H9 (cell line): ENCODE data around the gene SOD3. TPM values are rescaled to one million over a fixed set of nuclear protein-coding genes. Genes with fewer than 3 reads are reported as not detected.

ENCODE experiments used
- DNase-seq: peaks from one replicate; pipeline ENCODE4 v3.0.0-alpha.2; 2017
- H2AFZ ChIP-seq: one replicate; pipeline ENCODE4 v1.6.1; 2013; ENCODE audit warnings: mild to moderate bottlenecking, low read length, control low read depth, moderate library complexity
- H2AK5ac ChIP-seq: 2 replicates; pipeline ENCODE4 v1.6.1; 2013; ENCODE audit warnings: low read length, control low read depth, mixed read lengths; ENCODE audit not compliant: insufficient read length
- H2BK120ac ChIP-seq: one replicate; pipeline ENCODE4 v1.6.1; 2013; ENCODE audit warnings: low read depth, mild to moderate bottlenecking, low read length, control low read depth, inconsistent platforms; ENCODE audit not compliant: poor library complexity, severe bottlenecking
- H2BK12ac ChIP-seq: 2 replicates; pipeline ENCODE4 v1.6.1; 2013; ENCODE audit warnings: low read length, control low read depth, mixed read lengths, low read depth; ENCODE audit not compliant: insufficient read length
- H2BK15ac ChIP-seq: 2 replicates; pipeline ENCODE4 v1.6.1; 2013; ENCODE audit warnings: low read depth, low read length, control low read depth
- H2BK20ac ChIP-seq: one replicate; pipeline ENCODE4 v1.6.1; 2013; ENCODE audit warnings: low read depth, mild to moderate bottlenecking, low read length, control low read depth, inconsistent platforms; ENCODE audit not compliant: poor library complexity, severe bottlenecking
- H2BK5ac ChIP-seq: 2 replicates; pipeline ENCODE4 v1.6.1; 2013; ENCODE audit warnings: low read length, control low read depth, mixed read lengths; ENCODE audit not compliant: insufficient read length
- H3K14ac ChIP-seq: 2 replicates; pipeline ENCODE4 v1.6.1; 2013; ENCODE audit warnings: low read length, control low read depth; ENCODE audit not compliant: insufficient read depth
- H3K18ac ChIP-seq: 2 replicates; pipeline ENCODE4 v1.6.1; 2013; ENCODE audit warnings: low read depth, mild to moderate bottlenecking, mixed read lengths, low read length, control low read depth; ENCODE audit not compliant: insufficient read length
- H3K23ac ChIP-seq: 2 replicates; pipeline ENCODE4 v1.6.1; 2013; ENCODE audit warnings: low read length, control low read depth, mixed read lengths, low read depth; ENCODE audit not compliant: insufficient read length
- H3K23me2 ChIP-seq: 2 replicates; pipeline ENCODE4 v1.6.1; 2013; ENCODE audit warnings: low read depth, mild to moderate bottlenecking, mixed read lengths, low read length, control low read depth; ENCODE audit not compliant: insufficient read length, poor library complexity, severe bottlenecking
- H3K27ac ChIP-seq: 2 replicates; pipeline ENCODE4 v1.5.1; 2013; ENCODE audit warnings: low read length, control low read depth, mixed read lengths, low read depth; ENCODE audit not compliant: insufficient read length
- H3K27me3 ChIP-seq: 2 replicates; pipeline ENCODE4 v1.6.1; 2013; ENCODE audit warnings: low read length, control low read depth, inconsistent platforms; ENCODE audit not compliant: insufficient read depth
- H3K4ac ChIP-seq: 2 replicates; pipeline ENCODE4 v1.6.1; 2013; ENCODE audit warnings: low read depth, mild to moderate bottlenecking, control low read depth, inconsistent platforms, low read length, moderate library complexity
- H3K4me1 ChIP-seq: 2 replicates; pipeline ENCODE4 v1.6.1; 2013; ENCODE audit warnings: low read length, control low read depth, inconsistent platforms; ENCODE audit not compliant: insufficient read depth
- H3K4me2 ChIP-seq: 2 replicates; pipeline ENCODE4 v1.6.1; 2013; ENCODE audit warnings: low read length, control low read depth, mixed read lengths; ENCODE audit not compliant: insufficient read length, insufficient read depth
- H3K56ac ChIP-seq: 2 replicates; pipeline ENCODE4 v1.6.1; 2013; ENCODE audit warnings: low read depth, mild to moderate bottlenecking, mixed read lengths, low read length, control low read depth; ENCODE audit not compliant: insufficient read length
- H3K79me1 ChIP-seq: 2 replicates; pipeline ENCODE4 v1.6.1; 2013; ENCODE audit warnings: low read depth, mild to moderate bottlenecking, moderate library complexity, low read length, control low read depth, inconsistent platforms; ENCODE audit not compliant: insufficient read depth, poor library complexity, severe bottlenecking
- H3K79me2 ChIP-seq: 2 replicates; pipeline ENCODE4 v1.6.1; 2013; ENCODE audit warnings: low read length, control low read depth, inconsistent platforms; ENCODE audit not compliant: insufficient read depth
- H3K9ac ChIP-seq: 2 replicates; pipeline ENCODE4 v1.6.1; 2013; ENCODE audit warnings: low read length, control low read depth, mixed read lengths; ENCODE audit not compliant: insufficient read length; ENCODE audit errors: extremely low read depth
- H3K9me3 ChIP-seq: one replicate; pipeline ENCODE4 v1.6.1; 2013; ENCODE audit warnings: low read depth, low read length, inconsistent platforms; ENCODE audit not compliant: control insufficient read depth
- H3T11ph ChIP-seq: one replicate; pipeline ENCODE4 v1.6.1; 2013; ENCODE audit warnings: mild to moderate bottlenecking, low read length, control low read depth, inconsistent platforms
- H4K20me1 ChIP-seq: one replicate; pipeline ENCODE4 v1.6.1; 2013; ENCODE audit not compliant: control insufficient read depth, insufficient read length, insufficient read depth
- H4K5ac ChIP-seq: 2 replicates; pipeline ENCODE4 v1.6.1; 2013; ENCODE audit warnings: low read depth, mild to moderate bottlenecking, mixed read lengths, low read length, control low read depth; ENCODE audit not compliant: insufficient read length
- H4K8ac ChIP-seq: replicated peaks from 2 replicates; pipeline ENCODE4 v1.6.1; 2013; ENCODE audit warnings: low read length, control low read depth, mixed read lengths, low read depth; ENCODE audit not compliant: insufficient read length
- H4K91ac ChIP-seq: 2 replicates; pipeline ENCODE4 v1.6.1; 2013; ENCODE audit warnings: low read depth, mild to moderate bottlenecking, moderate library complexity, mixed read lengths, low read length, control low read depth; ENCODE audit not compliant: insufficient read length
- H3K27ac Mint-ChIP-seq, 3 experiments: 2 replicates in 2 of 3; 3 replicates in 1 of 3; pipeline ENCODE4 v1.8.0; 2020 to 2021; ENCODE audit warnings: mixed read lengths in 3 of 3, mild to moderate bottlenecking in 1 of 3, moderate library complexity in 1 of 3
- H3K27me3 Mint-ChIP-seq: 2 replicates; pipeline ENCODE4 v1.8.0; 2021; ENCODE audit warnings: low read depth, mild to moderate bottlenecking, moderate library complexity, mixed read lengths
- H3K36me3 Mint-ChIP-seq, 3 experiments: 2 replicates in 2 of 3; 3 replicates in 1 of 3; pipeline ENCODE4 v1.8.0; 2020 to 2021; ENCODE audit warnings: low read depth in 3 of 3, mixed read lengths in 3 of 3; ENCODE audit not compliant: insufficient read depth in 1 of 3
- H3K4me1 Mint-ChIP-seq, 2 experiments: 2 replicates each; pipeline ENCODE4 v1.8.0; 2020; ENCODE audit warnings: mixed read lengths in 2 of 2
- H3K4me3 Mint-ChIP-seq, 2 experiments: 2 replicates in 1 of 2; 3 replicates in 1 of 2; pipeline ENCODE4 v1.8.0; 2020 to 2021; ENCODE audit warnings: mild to moderate bottlenecking in 2 of 2, mixed read lengths in 2 of 2, moderate library complexity in 1 of 2
- H3K9me3 Mint-ChIP-seq, 2 experiments: 2 replicates in 1 of 2; 3 replicates in 1 of 2; pipeline ENCODE4 v1.8.0; 2020; ENCODE audit warnings: mild to moderate bottlenecking in 2 of 2, mixed read lengths in 2 of 2, moderate library complexity in 1 of 2
- WGBS: extraction: QIAGEN DNeasy Blood & Tissue Kit; methylation state at CpG from one replicate; pipeline ENCODE4 v1.1.7; 2013; ENCODE audit warnings: missing lambda C conversion rate, low lambda C conversion rate, mixed read lengths; ENCODE audit not compliant: insufficient read length; ENCODE audit errors: extremely low coverage; 5-methylcytosine and 5-hydroxymethylcytosine counted together
- total RNA-seq: library from RNA; stranded (reverse); gene quantifications from 2 replicates; pipeline ENCODE4 v1.2.1, GENCODE V29; 2021
- TF ChIP-seq, protein P1 (sequence below): fragments of 200-600 bp; sonication (generic); conservative IDR thresholded peaks from 3 replicates; pipeline ENCODE4 v1.8.0; 2021; ENCODE audit warnings: antibody characterized with exemption, mild to moderate bottlenecking

The SOD3 gene
- total RNA-seq, 1 experiment from 2014 or later, result 3.3 TPM

DNA sequence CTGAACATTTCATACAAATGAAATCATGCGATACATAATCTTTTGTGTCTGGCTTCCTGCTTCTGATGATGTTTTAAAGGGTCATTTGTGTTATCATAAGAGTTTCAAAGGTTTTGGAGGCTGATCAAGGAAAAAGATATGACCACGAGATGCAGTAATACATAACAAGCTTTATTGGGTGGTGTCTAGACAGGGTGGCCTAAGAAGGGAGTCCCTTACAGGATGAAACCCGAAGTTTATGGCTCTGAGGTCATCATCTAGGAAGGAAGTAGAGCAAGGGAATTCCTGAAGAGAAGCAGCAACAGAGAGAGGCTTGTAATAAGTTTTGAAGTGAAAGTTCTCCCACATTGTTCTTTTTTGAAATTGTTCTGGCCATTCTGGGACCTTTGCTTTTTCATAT, 40.8 kb upstream of the SOD3 start:
- H3K4me1 ChIP-seq, result no peaks in the 10 kb centered on the region
- H3K14ac ChIP-seq, result no peak overlapping the region
- peaks cover 2 to 16% (median 5%) of the 10 kb centered on the region in 3 experiments; a peak in 5 of 7 replicates for H3K36me3 Mint-ChIP-seq

More for the DNA sequence above, 40.8 kb upstream of the SOD3 start:
- Histone ChIP-seq H3K18ac (no peak overlapping the region), H2BK20ac (no peak overlapping the region), H2AK5ac (no peak overlapping the region), H2BK5ac (no peak overlapping the region), H4K20me1 (no peaks in the 10 kb centered on the region), H3K23me2 (no peaks in the 10 kb centered on the region), H3K4ac (no peak overlapping the region), H2BK12ac (no peak overlapping the region), H2AFZ (no peak overlapping the region), H3K56ac (no peak overlapping the region), H4K5ac (no peak overlapping the region), H3K27me3 (no peaks in the 10 kb centered on the region), H4K91ac (no peak overlapping the region), H3K79me1 (no peaks in the 10 kb centered on the region), H4K8ac (no peak overlapping the region), H2BK15ac (no peak overlapping the region), H3K23ac (no peak overlapping the region), H3K9me3 (no peaks in the 10 kb centered on the region), H2BK120ac (no peak overlapping the region), H3T11ph (no peak overlapping the region), H3K4me2 (no peak overlapping the region), H3K79me2 (no peaks in the 10 kb centered on the region), H3K27ac (no peak overlapping the region), H3K9ac (no peak overlapping the region)
- no peaks in the 10 kb centered on the region; the same call in none of the 2 replicates for H3K27me3 Mint-ChIP-seq
- DNase-seq, result no peak
- no peak overlapping the region for H3K27ac Mint-ChIP-seq
- TF ChIP-seq, protein P1, sequence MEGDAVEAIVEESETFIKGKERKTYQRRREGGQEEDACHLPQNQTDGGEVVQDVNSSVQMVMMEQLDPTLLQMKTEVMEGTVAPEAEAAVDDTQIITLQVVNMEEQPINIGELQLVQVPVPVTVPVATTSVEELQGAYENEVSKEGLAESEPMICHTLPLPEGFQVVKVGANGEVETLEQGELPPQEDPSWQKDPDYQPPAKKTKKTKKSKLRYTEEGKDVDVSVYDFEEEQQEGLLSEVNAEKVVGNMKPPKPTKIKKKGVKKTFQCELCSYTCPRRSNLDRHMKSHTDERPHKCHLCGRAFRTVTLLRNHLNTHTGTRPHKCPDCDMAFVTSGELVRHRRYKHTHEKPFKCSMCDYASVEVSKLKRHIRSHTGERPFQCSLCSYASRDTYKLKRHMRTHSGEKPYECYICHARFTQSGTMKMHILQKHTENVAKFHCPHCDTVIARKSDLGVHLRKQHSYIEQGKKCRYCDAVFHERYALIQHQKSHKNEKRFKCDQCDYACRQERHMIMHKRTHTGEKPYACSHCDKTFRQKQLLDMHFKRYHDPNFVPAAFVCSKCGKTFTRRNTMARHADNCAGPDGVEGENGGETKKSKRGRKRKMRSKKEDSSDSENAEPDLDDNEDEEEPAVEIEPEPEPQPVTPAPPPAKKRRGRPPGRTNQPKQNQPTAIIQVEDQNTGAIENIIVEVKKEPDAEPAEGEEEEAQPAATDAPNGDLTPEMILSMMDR, result no peak
- peaks cover 13 to 17% of the 10 kb centered on the region in 2 experiments for H3K9me3 Mint-ChIP-seq
- no peak overlapping the region for H3K4me3 Mint-ChIP-seq
- H3K4me1 Mint-ChIP-seq, result no peaks in the 10 kb centered on the region
- no CpG with 5 or more reads among the region's 3 CpGs for WGBS
